HepG2 (cell line): ENCODE data around the gene UST. TPM values are rescaled to one million over a fixed set of nuclear protein-coding genes. Genes with fewer than 3 reads are reported as not detected.

Experiments
- AKNA ChIP-seq: sonication (generic); formaldehyde crosslinking; IDR thresholded peaks from 2 replicates; pipeline ENCODE4 v1.4.0; 2020; ENCODE audit warnings: missing genetic modification reagents, borderline replicate concordance
- ARID5B ChIP-seq: IDR thresholded peaks from 2 replicates; pipeline ENCODE4 v1.4.0; 2020; ENCODE audit warnings: mild to moderate bottlenecking, missing genetic modification reagents
- CBX5 ChIP-seq: sonication (generic); formaldehyde crosslinking; IDR thresholded peaks from 2 replicates; pipeline ENCODE4 v1.4.0; 2020; ENCODE audit warnings: missing genetic modification reagents, borderline replicate concordance
- EEA1 ChIP-seq: sonication (generic); formaldehyde crosslinking; IDR thresholded peaks from 2 replicates; pipeline ENCODE4 v1.5.1; 2020; ENCODE audit warnings: mild to moderate bottlenecking, missing genetic modification reagents, borderline replicate concordance
- HBP1 ChIP-seq: IDR thresholded peaks from 2 replicates; pipeline ENCODE4 v1.6.1; 2016; ENCODE audit warnings: low read depth, control low read depth
- KLF12 ChIP-seq: sonication (generic); formaldehyde crosslinking; IDR thresholded peaks from 2 replicates; pipeline ENCODE4 v1.4.0; 2020; ENCODE audit warnings: missing genetic modification reagents, borderline replicate concordance
- MED13 ChIP-seq: sonication (generic); formaldehyde crosslinking; IDR thresholded peaks from 2 replicates; pipeline ENCODE4 v1.5.0; 2020; ENCODE audit warnings: missing genetic modification reagents
- NAIF1 ChIP-seq: sonication (generic); formaldehyde crosslinking; IDR thresholded peaks from 2 replicates; pipeline ENCODE4 v1.5.0; 2020; ENCODE audit warnings: mild to moderate bottlenecking, missing genetic modification reagents, borderline replicate concordance
- NR1H2 ChIP-seq: sonication (generic); formaldehyde crosslinking; IDR thresholded peaks from 2 replicates; pipeline ENCODE4 v1.8.1; 2022; ENCODE audit warnings: low read depth, missing genetic modification reagents, borderline replicate concordance
- PAX8 ChIP-seq: sonication (generic); formaldehyde crosslinking; IDR thresholded peaks from 2 replicates; pipeline ENCODE4 v1.8.0; 2022; ENCODE audit warnings: mild to moderate bottlenecking, missing genetic modification reagents, borderline replicate concordance
- POLR2AphosphoS2 ChIP-seq: IDR thresholded peaks from 2 replicates; pipeline ENCODE4 v1.6.1; 2011; ENCODE audit warnings: low read depth, low read length, improper control_type of control experiment
- PTBP1 ChIP-seq: fragments of 200-400 bp; formaldehyde crosslinking; IDR thresholded peaks from 2 replicates; pipeline ENCODE4 v1.6.1; 2018; ENCODE audit warnings: low read length, low read depth; ENCODE audit not compliant: poor library complexity, severe bottlenecking
- RELA ChIP-seq: sonication (generic); formaldehyde crosslinking; IDR thresholded peaks from 2 replicates; pipeline ENCODE4 v1.4.0; 2020; ENCODE audit warnings: missing genetic modification reagents
- REXO4 ChIP-seq: sonication (generic); formaldehyde crosslinking; IDR thresholded peaks from 2 replicates; pipeline ENCODE4 v1.8.0; 2022; ENCODE audit warnings: missing genetic modification reagents, mild to moderate bottlenecking, borderline replicate concordance
- SPEN ChIP-seq: sonication (generic); formaldehyde crosslinking; IDR thresholded peaks from 2 replicates; pipeline ENCODE4 v1.5.1; 2020; ENCODE audit warnings: low read depth, mild to moderate bottlenecking, missing genetic modification reagents
- TBL1XR1 ChIP-seq: fragments of 150-350 bp; IDR thresholded peaks from 2 replicates; pipeline ENCODE4 v1.6.1; 2014; ENCODE audit warnings: borderline replicate concordance, low read length; ENCODE audit not compliant: partially characterized antibody
- TRIM24 ChIP-seq: sonication (generic); formaldehyde crosslinking; IDR thresholded peaks from 2 replicates; pipeline ENCODE4 v1.8.0; 2022; ENCODE audit warnings: mild to moderate bottlenecking, missing genetic modification reagents
- ZKSCAN8 ChIP-seq: IDR thresholded peaks from 2 replicates; pipeline ENCODE4 v1.6.1; 2016; ENCODE audit warnings: borderline replicate concordance, missing genetic modification reagents, missing compliant biosample characterization
- ZNF160 ChIP-seq: sonication (generic); formaldehyde crosslinking; IDR thresholded peaks from 2 replicates; pipeline ENCODE4 v1.8.0; 2022; ENCODE audit warnings: mild to moderate bottlenecking, inconsistent platforms, missing genetic modification reagents
- ZNF567 ChIP-seq: sonication (generic); formaldehyde crosslinking; IDR thresholded peaks from 2 replicates; pipeline ENCODE4 v1.8.1; 2023; ENCODE audit warnings: mild to moderate bottlenecking, missing genetic modification reagents, borderline replicate concordance
- polyA plus RNA-seq, 8 experiments: library from polyadenylated mRNA; depleted of rRNA in 3 of 8; stranded (reverse) in 7 of 8; unstranded in 1 of 8; fragments of >200 nt; fragmentation: Illumina TruSeq in 4 of 8; extraction: Trizol in 4 of 8; gene quantifications; 2 replicates each; pipeline versions ENCODE4 v1.2.1 to v1.2.3, GENCODE V29; 2011 to 2016; ENCODE audit warnings: low read depth in 4 of 8, missing spikeins in 1 of 8, mixed read lengths in 1 of 8; ENCODE audit not compliant: insufficient read depth in 1 of 8
- total RNA-seq, 5 experiments: library from RNA; depleted of rRNA; stranded (reverse); fragments of >200 nt; fragmentation: Illumina TruSeq; extraction: Trizol; gene quantifications; 2 replicates each; pipeline ENCODE4 v1.2.3, GENCODE V29; 2016; ENCODE audit warnings: low read depth in 1 of 5

UST gene
- total and polyA plus RNA-seq, 2 of the 13 experiments (the other 11 are each of a cell fraction or from before 2014, with no cell fraction given): 0.27 TPM; not detected in 1

GRCh38 chr6:149060985-149061760, 314.3 kb downstream of the UST start (continued):
- TF ChIP-seq ZNF160 (CRISPR knock-in tag) (no peak), NR1H2 (CRISPR knock-in tag) (no peak), KLF12 (CRISPR knock-in tag) (no peak), ZKSCAN8 (CRISPR knock-in tag) (no peak), NAIF1 (CRISPR knock-in tag) (no peak), RELA (no peak), TRIM24 (no peak), SPEN (CRISPR knock-in tag) (no peak), PTBP1 (no peak), CBX5 (no peak), MED13 (no peak), ZNF567 (CRISPR knock-in tag) (no peak), HBP1 (no peak), REXO4 (CRISPR knock-in tag) (no peak), AKNA (no peak), PAX8 (CRISPR knock-in tag) (no peak; the same call in 1 of the 2 replicates), EEA1 (CRISPR knock-in tag) (no peak), POLR2AphosphoS2 (no peak), TBL1XR1 (no peak), ARID5B (CRISPR knock-in tag) (peak; percentile 84)
